HEK293 (cell line): ENCODE data around the gene NIPBL.

ENCODE experiments used
- CTCF ChIA-PET: fragments of 350-600 bp; formaldehyde crosslinking; extraction: SDS; loops from one replicate; lab custom pipeline; 2021; ENCODE audit warnings: antibody characterized with exemption; lab: Yijun Ruan, JAX
- POLR2A ChIA-PET: fragments of 300-600 bp; formaldehyde crosslinking; extraction: SDS; loops from one replicate; lab custom pipeline; 2020; ENCODE audit warnings: antibody characterized with exemption, inconsistent platforms; lab: Yijun Ruan, JAX
- H3K27ac ChIP-seq: fragments of 200-500 bp; sonication (Bioruptor generic); 2 replicates; pipeline ENCODE4 v1.5.1; 2014; ENCODE audit warnings: low read depth, low read length, control low read depth, inconsistent platforms; ENCODE audit errors: extremely low read depth
- H3K36me3 ChIP-seq, 2 experiments: fragments of 200-500 bp in 1 of 2; sonication (Bioruptor generic) in 1 of 2; 1 replicate in 1 of 2; 2 replicates in 1 of 2; pipeline ENCODE4 v1.5.1; 2014 to 2017; ENCODE audit warnings: inconsistent platforms in 2 of 2, low read length in 2 of 2; ENCODE audit not compliant: control insufficient read depth in 2 of 2, insufficient read depth in 1 of 2
- H3K4me1 ChIP-seq: fragments of 200-500 bp; sonication (Bioruptor generic); 2 replicates; pipeline ENCODE4 v1.5.1; 2014; ENCODE audit warnings: mild to moderate bottlenecking, low read length, inconsistent platforms; ENCODE audit not compliant: control insufficient read depth, insufficient read depth
- H3K4me3 ChIP-seq: 2 replicates; pipeline ENCODE4 v1.5.1; 2011; ENCODE audit warnings: low read depth, mild to moderate bottlenecking, control low read depth, low read length, moderate library complexity
- H3K9me3 ChIP-seq: fragments of 200-500 bp; sonication (Bioruptor generic); 2 replicates; pipeline ENCODE4 v1.5.1; 2014; ENCODE audit warnings: low read depth, low read length, inconsistent platforms; ENCODE audit not compliant: control insufficient read depth, insufficient read depth
- BCL6B ChIP-seq: fragments of 450-650 bp; formaldehyde crosslinking; IDR thresholded peaks from 2 replicates; pipeline ENCODE4 v1.5.1; 2017; ENCODE audit warnings: missing biosample characterization, missing genetic modification characterization
- GFI1B ChIP-seq: fragments of 450-650 bp; formaldehyde crosslinking; IDR thresholded peaks from 2 replicates; pipeline ENCODE4 v1.5.1; 2016; ENCODE audit warnings: missing biosample characterization, missing genetic modification characterization
- GLI2 ChIP-seq: fragments of 450-650 bp; formaldehyde crosslinking; IDR thresholded peaks from 2 replicates; pipeline ENCODE4; 2017; ENCODE audit warnings: missing biosample characterization, missing genetic modification characterization, low read depth, borderline replicate concordance
- GLIS2 ChIP-seq: fragments of 450-650 bp; formaldehyde crosslinking; IDR thresholded peaks from 2 replicates; pipeline ENCODE4 v1.5.1; 2016; ENCODE audit warnings: missing biosample characterization, missing genetic modification characterization
- HOXA7 ChIP-seq: sonication (generic); formaldehyde crosslinking; IDR thresholded peaks from 2 replicates; pipeline ENCODE4 v1.8.1; 2022; ENCODE audit warnings: missing genetic modification reagents, borderline replicate concordance
- MZF1 ChIP-seq: fragments of 450-650 bp; formaldehyde crosslinking; IDR thresholded peaks from 2 replicates; pipeline ENCODE4 v1.5.1; 2017; ENCODE audit warnings: missing biosample characterization, missing genetic modification characterization, borderline replicate concordance
- PRDM4 ChIP-seq: fragments of 450-650 bp; formaldehyde crosslinking; IDR thresholded peaks from 2 replicates; pipeline ENCODE4 v1.5.1; 2017; ENCODE audit warnings: missing biosample characterization, missing genetic modification characterization
- TSHZ1 ChIP-seq: fragments of 450-650 bp; formaldehyde crosslinking; IDR thresholded peaks from 2 replicates; pipeline ENCODE4 v1.5.1; 2016; ENCODE audit warnings: missing biosample characterization, missing genetic modification characterization, borderline replicate concordance
- ZBTB1 ChIP-seq: fragments of 450-650 bp; formaldehyde crosslinking; IDR thresholded peaks from 2 replicates; pipeline ENCODE4 v1.5.1; 2016; ENCODE audit warnings: missing biosample characterization, missing genetic modification characterization
- ZBTB8A ChIP-seq: fragments of 450-650 bp; formaldehyde crosslinking; IDR thresholded peaks from 2 replicates; pipeline ENCODE4 v1.5.1; 2016; ENCODE audit warnings: missing biosample characterization, missing genetic modification characterization
- ZEB2 ChIP-seq: fragments of 450-650 bp; formaldehyde crosslinking; IDR thresholded peaks from 2 replicates; pipeline ENCODE4 v1.5.1; 2016; ENCODE audit warnings: missing biosample characterization, missing genetic modification characterization
- ZNF169 ChIP-seq: fragments of 450-650 bp; formaldehyde crosslinking; IDR thresholded peaks from 2 replicates; pipeline ENCODE4 v1.5.1; 2016; ENCODE audit warnings: missing biosample characterization, missing genetic modification characterization
- ZNF362 ChIP-seq: fragments of 450-650 bp; formaldehyde crosslinking; IDR thresholded peaks from 2 replicates; pipeline ENCODE4 v1.5.1; 2016; ENCODE audit warnings: missing biosample characterization, missing genetic modification characterization
- ZNF394 ChIP-seq: fragments of 450-650 bp; formaldehyde crosslinking; IDR thresholded peaks from 2 replicates; pipeline ENCODE4 v1.5.1; 2016; ENCODE audit warnings: missing biosample characterization, missing genetic modification characterization, mild to moderate bottlenecking, moderate library complexity, borderline replicate concordance
- ZNF510 ChIP-seq: fragments of 450-650 bp; formaldehyde crosslinking; IDR thresholded peaks from 2 replicates; pipeline ENCODE4 v1.5.1; 2018; ENCODE audit warnings: mild to moderate bottlenecking, missing genetic modification characterization, missing biosample characterization; ENCODE audit not compliant: insufficient replicate concordance
- ZNF610 ChIP-seq: fragments of 450-650 bp; formaldehyde crosslinking; IDR thresholded peaks from 2 replicates; pipeline ENCODE4 v1.5.1; 2016; ENCODE audit warnings: missing biosample characterization, missing genetic modification characterization, borderline replicate concordance
- ZNF645 ChIP-seq: fragments of 450-650 bp; formaldehyde crosslinking; IDR thresholded peaks from 2 replicates; pipeline ENCODE4; 2016; ENCODE audit warnings: missing biosample characterization, missing genetic modification characterization
- ZSCAN16 ChIP-seq: fragments of 450-650 bp; formaldehyde crosslinking; IDR thresholded peaks from 2 replicates; pipeline ENCODE4 v1.5.1; 2016; ENCODE audit warnings: missing biosample characterization, missing genetic modification characterization

NIPBL gene

GRCh38 chr5:36928947-36929346 lies 52.4 kb downstream of the NIPBL start (continued):
- TF ChIP-seq ZNF362 = peak; percentile 100
- TF ChIP-seq HOXA7 (CRISPR knock-in tag) = no peak
- TF ChIP-seq TSHZ1 (tag by site-specific recombination) = peak; percentile 82; the same call in 1 of the 2 replicates
- TF ChIP-seq ZEB2 = peak; percentile 96
- peak; percentile 71; the same call in 1 of the 2 replicates for TF ChIP-seq ZBTB1 (tag by site-specific recombination)
- TF ChIP-seq PRDM4 (tag by site-specific recombination) = peak; percentile 96
- no peak for TF ChIP-seq ZNF169 (tag by site-specific recombination)
- 0 out of 2 replicates have a peak, but pooled peaks have one; percentile 30 for TF ChIP-seq ZBTB8A (tag by site-specific recombination)
- TF ChIP-seq MZF1 (tag by site-specific recombination) = peak; percentile 46; the same call in 1 of the 2 replicates
- peak; percentile 27; the same call in 1 of the 2 replicates for TF ChIP-seq GLIS2 (tag by site-specific recombination)
- TF ChIP-seq ZNF510 (tag by site-specific recombination) = no peak

GRCh38 chr5:36929438-36929837 lies 52.9 kb downstream of the NIPBL start:
- H3K4me1 ChIP-seq = peaks cover 35% of the 10 kb centered on the region
- TF ChIP-seq ZNF394 (tag by site-specific recombination) (no peak), GFI1B (tag by site-specific recombination) (no peak), ZNF645 (tag by site-specific recombination) (no peak), BCL6B (peak; percentile 91), GLI2 (no peak), ZSCAN16 (tag by site-specific recombination) (no peak), ZNF610 (tag by site-specific recombination) (no peak)
- ChIA-PET CTCF (interaction anchor here (0.6 to 1.2 kb wide), 3 partner anchors 13 to 122 kb away, joined by 3 to 6 read pairs (median 3); no protein-coding TSS in a partner anchor), POLR2A (interaction anchor here (1.0 kb wide), 1 partner anchor 51 kb away, joined by 4 read pairs; no protein-coding TSS in a partner anchor)
- no peaks in the 10 kb centered on the region for H3K9me3 ChIP-seq
- peaks cover 0 to 3% of the 10 kb centered on the region in 2 experiments; a peak in 1 of 3 replicates for H3K36me3 ChIP-seq
- H3K4me3 ChIP-seq = no peak overlapping the region
- no peak overlapping the region for H3K27ac ChIP-seq
